Measurements from ENCODE around the gene C2CD4D.

DNA sequence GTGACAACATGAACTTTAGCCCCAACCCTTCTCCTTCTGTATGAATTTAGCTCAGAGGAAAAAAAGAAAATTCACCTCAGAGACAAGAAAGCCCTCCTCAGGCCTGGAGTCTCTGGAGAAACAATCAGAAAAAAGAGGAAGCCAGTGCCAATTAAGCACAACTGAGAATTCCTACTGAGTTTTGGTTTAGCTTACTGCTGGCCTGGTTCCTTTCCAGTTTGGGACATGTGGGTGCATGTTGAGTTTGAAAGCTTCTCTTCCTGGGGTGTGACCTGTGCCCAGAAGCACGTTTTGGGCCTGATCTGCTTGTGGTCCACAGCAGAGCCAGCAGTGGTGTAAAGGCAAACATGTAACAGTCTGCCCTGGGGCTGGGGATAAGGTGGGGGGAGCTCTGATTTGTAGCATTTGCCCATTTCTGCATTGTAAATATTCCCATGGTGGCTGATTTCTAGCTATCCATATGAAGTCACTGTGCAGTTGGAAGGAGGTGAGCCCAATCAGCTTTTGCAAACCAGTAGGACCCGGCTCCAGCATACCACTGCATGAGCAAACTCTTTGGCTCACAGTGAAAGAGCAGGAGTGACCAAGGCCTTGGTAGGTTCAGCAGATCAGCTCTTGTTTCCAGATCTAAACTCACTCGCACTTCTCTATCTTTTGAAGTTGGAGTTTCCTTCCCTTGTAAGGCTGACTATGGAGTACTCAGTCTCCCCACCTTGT lies 18.6 kb upstream of the C2CD4D start:
- TF ChIP-seq TAF1 (IDR thresholded peaks at IDR 0.05; ENCODE audit: borderline replicate concordance, insufficient read depth, low read length) (no peak), SIN3A (IDR thresholded peaks at IDR 0.05; ENCODE audit: borderline replicate concordance, insufficient read depth, low read length) (no peak), POLR2AphosphoS5 (IDR thresholded peaks at IDR 0.05; ENCODE audit: low read depth, low read length) (no peak), REST (IDR thresholded peaks at IDR 0.05; ENCODE audit: insufficient read depth in 1 of 2, low read depth in 2 of 2, low read length in 2 of 2) (no peak), FOXP2 (optimal IDR thresholded peaks at IDR 0.05; ENCODE audit: borderline replicate concordance, extremely low read depth, extremely low read length, insufficient read depth) (no peak)
